Thymus (tissue), 14 donors: ENCODE results near the gene ERP44. TPM values are rescaled to one million over a fixed set of nuclear protein-coding genes. Genes with fewer than 3 reads are reported as not detected.
A peak's percentile ranks its signal among the peaks of the same experiment; 100 is the strongest.
"Not testable (repeated sequence)": the region's sequence is repeated elsewhere in the genome, so short reads cannot be mapped to it uniquely, and the experiment has no call there.

Source experiments
- DNase-seq, 9 donors: peaks; one replicate each; pipeline ENCODE4 v3.0.0-alpha.2; 2013; ENCODE audit warnings: low spot score in 9 of 9, low read depth in 6 of 9, missing footprints in 1 of 9
- H3K27ac ChIP-seq, 2 donors: one replicate each; pipeline ENCODE4 v1.5.1; 2013; ENCODE audit warnings: control low read depth in 1 of 2, low read depth in 1 of 2, low read length in 1 of 2, mild to moderate bottlenecking in 1 of 2, moderate library complexity in 1 of 2
- H3K27me3 ChIP-seq, 2 donors: one replicate each; pipeline ENCODE4 v1.5.1; 2013; ENCODE audit warnings: low read length in 1 of 2; ENCODE audit not compliant: control insufficient read depth in 2 of 2, insufficient read depth in 1 of 2
- H3K36me3 ChIP-seq, 2 donors: one replicate each; pipeline ENCODE4 v1.5.1; 2013; ENCODE audit warnings: low read length in 1 of 2, mild to moderate bottlenecking in 1 of 2, moderate library complexity in 1 of 2; ENCODE audit not compliant: control insufficient read depth in 2 of 2, insufficient read depth in 2 of 2
- H3K4me1 ChIP-seq, 2 donors: one replicate each; pipeline ENCODE4 v1.5.1; 2013; ENCODE audit warnings: low read length in 2 of 2; ENCODE audit not compliant: control insufficient read depth in 2 of 2, insufficient read depth in 2 of 2
- H3K4me3 ChIP-seq, 2 donors: one replicate each; pipeline ENCODE4 v1.5.1; 2013; ENCODE audit warnings: low read length in 2 of 2, control low read depth in 1 of 2, mild to moderate bottlenecking in 1 of 2
- H3K9me3 ChIP-seq, 2 donors: one replicate each; pipeline ENCODE4 v1.5.1; 2013; ENCODE audit warnings: low read length in 1 of 2, mild to moderate bottlenecking in 1 of 2; ENCODE audit not compliant: control insufficient read depth in 2 of 2, insufficient read depth in 1 of 2
- WGBS: extraction: QIAGEN DNeasy Blood & Tissue Kit; methylation state at CpG from one replicate; pipeline ENCODE4 v1.1.7; 2013; 5-methylcytosine and 5-hydroxymethylcytosine counted together
- long read RNA-seq, 10 donors: transcript quantifications; one replicate each; lab custom pipeline, GENCODE V29; 2026
- polyA plus RNA-seq: library from polyadenylated mRNA; stranded (reverse); fragments of 200-250 nt; gene quantifications from one replicate; pipeline ENCODE4 v1.2.3, GENCODE V29; 2013
- total RNA-seq: library from RNA; stranded (reverse); fragments of 120-200 nt; gene quantifications from one replicate; pipeline ENCODE4 v1.2.4, GENCODE V29; 2013
- donor health status: healthy.

ERP44 gene
- 13.7 TPM for total RNA-seq
- 18.2 TPM for polyA plus RNA-seq
- long read RNA-seq, donor 1, full-length matches to known transcripts: 5 of 5 reads
- long read RNA-seq, donor 1, partial matches to known transcripts: 0 of 5 reads
- long read RNA-seq, donor 1, other reads (novel, unspliced or antisense): 0 of 5 reads
- long read RNA-seq, donor 2: 0 reads
- long read RNA-seq, donor 3, full-length matches to known transcripts: 27 of 27 reads
- long read RNA-seq, donor 3, partial matches to known transcripts: 0 of 27 reads
- long read RNA-seq, donor 3, other reads (novel, unspliced or antisense): 0 of 27 reads
- long read RNA-seq, donor 4, full-length matches to known transcripts: 10 of 10 reads
- long read RNA-seq, donor 4, partial matches to known transcripts: 0 of 10 reads
- long read RNA-seq, donor 4, other reads (novel, unspliced or antisense): 0 of 10 reads
- long read RNA-seq, donor 5, full-length matches to known transcripts: 43 of 43 reads
- long read RNA-seq, donor 5, partial matches to known transcripts: 0 of 43 reads
- long read RNA-seq, donor 5, other reads (novel, unspliced or antisense): 0 of 43 reads
- long read RNA-seq, donor 6, full-length matches to known transcripts: 27 of 27 reads
- long read RNA-seq, donor 6, partial matches to known transcripts: 0 of 27 reads
- long read RNA-seq, donor 6, other reads (novel, unspliced or antisense): 0 of 27 reads
- long read RNA-seq, donor 7, full-length matches to known transcripts: 31 of 31 reads
- long read RNA-seq, donor 7, partial matches to known transcripts: 0 of 31 reads
- long read RNA-seq, donor 7, other reads (novel, unspliced or antisense): 0 of 31 reads
- long read RNA-seq, donor 8, full-length matches to known transcripts: 12 of 12 reads
- long read RNA-seq, donor 8, partial matches to known transcripts: 0 of 12 reads
- long read RNA-seq, donor 8, other reads (novel, unspliced or antisense): 0 of 12 reads
- long read RNA-seq, donor 9, full-length matches to known transcripts: 15 of 15 reads
- long read RNA-seq, donor 9, partial matches to known transcripts: 0 of 15 reads
- long read RNA-seq, donor 9, other reads (novel, unspliced or antisense): 0 of 15 reads
- long read RNA-seq, donor 10, full-length matches to known transcripts: 25 of 25 reads
- long read RNA-seq, donor 10, partial matches to known transcripts: 0 of 25 reads
- long read RNA-seq, donor 10, other reads (novel, unspliced or antisense): 0 of 25 reads

DNA sequence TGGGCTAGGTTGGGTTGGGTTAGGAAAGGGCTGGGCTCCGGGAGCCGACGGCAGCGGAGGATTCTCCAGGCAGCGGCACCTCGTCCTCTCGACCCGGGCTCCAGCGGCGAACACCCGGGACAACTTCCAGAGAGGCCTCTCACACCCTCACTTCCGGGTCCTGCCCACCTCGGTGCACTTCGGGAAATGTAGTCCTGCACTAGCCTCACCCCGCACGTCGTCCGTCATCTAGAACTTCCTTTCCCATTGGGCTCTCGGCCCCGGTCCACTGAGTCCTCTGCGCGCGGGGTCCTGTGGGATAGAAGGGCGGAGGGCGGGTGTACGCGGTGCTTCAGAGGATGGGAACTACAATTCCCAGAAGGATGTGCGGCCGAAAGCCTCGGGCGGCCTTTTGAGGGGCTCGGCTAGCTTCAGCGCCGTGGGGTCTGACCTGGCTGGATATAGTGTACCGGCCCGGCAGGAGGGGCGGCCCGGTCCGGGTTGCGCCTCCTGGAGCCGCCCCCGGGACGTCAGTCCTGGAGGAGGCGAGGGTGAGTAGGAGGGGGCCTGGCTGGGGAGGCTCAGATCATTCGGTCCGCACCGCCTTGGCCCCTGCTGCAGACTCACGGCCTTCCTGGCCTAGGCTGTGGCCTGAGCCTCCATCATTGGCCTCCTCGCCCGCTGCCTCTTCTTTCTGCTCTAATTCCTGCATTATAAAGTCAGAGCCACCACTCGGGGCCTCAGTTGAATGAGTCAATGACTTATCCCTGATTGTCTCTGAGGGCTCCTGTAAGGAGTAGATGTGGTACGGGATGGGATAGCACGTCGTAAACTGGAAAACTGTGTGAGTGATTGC, at the start of gene ERP44, which contains the start of gene INVS:
TSS of gene ERP44 (minus strand) at position 114 of the 835 bp plus-strand sequence. CDS start 160 bp downstream, outside the sequence.
TSS of gene INVS (plus strand) at position 357 of the 835 bp plus-strand sequence. CDS start 5,279 bp downstream, outside the sequence.
- Histone ChIP-seq H3K36me3 (peaks cover 2 to 13% of the 10 kb centered on the region in 2 donors), H3K9me3 (no peaks in the 10 kb centered on the region), H3K4me1 (peaks cover 0 to 12% of the 10 kb centered on the region in 2 donors), H3K27ac (peak within 1 kb of the TSS; percentile 77 to 90), H3K4me3 (peak within 1 kb of the TSS; percentile 82 to 87), H3K27me3 (no peaks in the 10 kb centered on the region)
- peak; percentile 94 to 99 (median 97) for DNase-seq
- under 1% methylated on average over 54 of the region's 54 CpGs for WGBS

DNA sequence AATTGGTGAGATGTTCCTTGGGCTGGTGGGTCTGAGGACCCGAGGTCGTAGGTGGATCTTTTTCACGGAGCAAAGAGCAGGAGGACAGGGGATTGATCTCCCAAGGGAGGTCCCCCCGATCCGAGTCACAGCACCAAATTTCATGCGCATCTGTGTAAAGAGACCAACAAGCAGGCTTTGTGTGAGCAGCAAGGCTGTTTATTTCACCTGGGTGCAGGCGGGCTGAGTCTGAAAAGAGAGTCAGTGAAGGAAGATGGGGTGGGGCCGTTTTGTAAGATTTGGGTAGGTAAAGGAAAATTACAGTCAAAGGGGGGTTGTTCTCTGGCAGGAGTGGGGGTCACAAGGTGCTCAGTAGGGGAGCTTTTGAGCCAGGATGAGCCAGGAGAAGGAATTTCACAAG, 47.2 kb upstream of the ERP44 start:
- H3K36me3 ChIP-seq, H3K4me1 ChIP-seq, H3K9me3 ChIP-seq, H3K27me3 ChIP-seq, H3K27ac ChIP-seq, DNase-seq, H3K4me3 ChIP-seq: not testable (repeated sequence)
- 97% methylated on average over 8 of the region's 8 CpGs for WGBS

DNA sequence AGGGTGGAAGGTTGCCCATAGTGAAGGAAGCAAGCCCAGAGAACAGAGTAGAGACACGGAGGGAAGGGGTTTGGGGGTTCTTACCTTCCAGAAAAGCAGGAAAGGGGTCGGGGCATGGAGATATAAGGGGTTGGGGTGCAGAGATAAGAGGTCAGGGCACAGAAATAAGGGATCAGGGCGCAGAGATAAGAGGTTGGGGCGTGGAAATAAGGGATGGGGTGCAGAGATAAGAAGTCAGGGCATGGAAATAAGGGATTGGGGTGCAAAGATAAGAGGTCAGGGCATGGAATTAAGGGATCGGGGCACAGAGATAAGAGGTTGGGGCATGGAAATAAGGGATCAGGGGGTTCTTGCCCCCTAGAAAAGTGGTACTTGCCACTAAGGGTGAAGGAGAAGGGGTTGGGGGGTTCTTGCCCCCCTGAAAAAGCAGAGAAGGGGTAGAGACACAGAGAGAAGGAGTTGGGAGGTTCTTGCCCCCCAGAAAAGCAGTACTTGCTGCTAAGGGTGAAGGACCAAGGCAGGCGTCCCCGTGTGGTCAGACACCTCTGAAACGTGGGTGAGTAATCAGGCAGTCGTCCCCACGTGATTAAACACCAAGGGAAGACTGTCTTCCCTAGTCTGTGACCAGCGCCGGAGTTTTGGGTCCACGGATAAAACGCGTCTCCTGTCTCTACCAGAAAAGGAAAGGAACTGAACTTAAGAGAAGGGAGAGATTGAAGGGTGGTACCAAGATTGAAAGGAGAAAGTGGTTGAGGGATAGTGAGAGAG, 46.6 kb upstream of the ERP44 start:
- H3K36me3 ChIP-seq, H3K4me1 ChIP-seq, DNase-seq, H3K9me3 ChIP-seq, H3K4me3 ChIP-seq, H3K27ac ChIP-seq, H3K27me3 ChIP-seq: not testable (repeated sequence)
- 95% methylated on average over 15 of the region's 15 CpGs for WGBS

DNA sequence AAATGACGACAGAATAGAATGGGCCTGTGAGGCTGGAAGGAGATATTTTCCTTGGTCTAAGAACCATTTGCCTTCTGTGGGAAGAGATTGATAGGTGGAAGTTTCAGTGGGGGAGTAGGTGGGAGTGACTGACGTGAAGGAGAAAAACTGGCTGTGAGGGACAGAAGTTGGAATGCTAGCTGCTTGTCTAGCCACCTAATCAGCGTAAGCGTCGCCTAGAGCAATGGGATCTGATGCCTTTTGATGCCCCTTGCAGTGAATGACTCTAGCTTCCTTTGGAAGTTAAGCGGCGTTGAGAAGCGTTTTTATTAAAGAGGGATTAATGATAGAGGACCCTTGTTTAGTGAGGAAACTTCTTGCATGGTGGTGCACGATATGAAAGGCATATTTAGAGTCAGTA, 43.1 kb upstream of the ERP44 start:
- 98% methylated on average over 9 of the region's 9 CpGs for WGBS
- not testable (repeated sequence) for H3K9me3 ChIP-seq, H3K27ac ChIP-seq, H3K4me1 ChIP-seq, H3K27me3 ChIP-seq, H3K4me3 ChIP-seq, H3K36me3 ChIP-seq, DNase-seq

DNA sequence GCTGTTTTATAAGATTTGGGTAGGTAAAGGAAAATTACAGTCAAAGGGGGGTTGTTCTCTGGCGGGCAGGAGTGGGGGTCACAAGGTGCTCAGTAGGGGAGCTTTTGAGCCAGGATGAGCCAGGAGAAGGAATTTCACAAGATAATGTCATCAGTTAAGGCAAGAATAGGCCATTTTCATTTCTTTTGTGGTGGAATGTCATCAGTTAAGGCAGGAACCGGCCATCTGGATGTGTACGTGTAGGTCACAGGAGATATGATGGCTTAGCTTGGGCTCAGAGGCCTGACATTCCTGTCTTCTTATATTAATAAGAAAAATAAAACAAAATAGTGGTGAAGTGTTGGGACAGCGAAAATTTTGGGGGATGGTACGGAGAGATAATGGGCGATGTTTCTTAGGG, 41.5 kb upstream of the ERP44 start:
- not testable (repeated sequence) for DNase-seq, H3K9me3 ChIP-seq, H3K27ac ChIP-seq, H3K36me3 ChIP-seq, H3K27me3 ChIP-seq, H3K4me1 ChIP-seq, H3K4me3 ChIP-seq
- WGBS: 98% methylated on average over 6 of the region's 6 CpGs

DNA sequence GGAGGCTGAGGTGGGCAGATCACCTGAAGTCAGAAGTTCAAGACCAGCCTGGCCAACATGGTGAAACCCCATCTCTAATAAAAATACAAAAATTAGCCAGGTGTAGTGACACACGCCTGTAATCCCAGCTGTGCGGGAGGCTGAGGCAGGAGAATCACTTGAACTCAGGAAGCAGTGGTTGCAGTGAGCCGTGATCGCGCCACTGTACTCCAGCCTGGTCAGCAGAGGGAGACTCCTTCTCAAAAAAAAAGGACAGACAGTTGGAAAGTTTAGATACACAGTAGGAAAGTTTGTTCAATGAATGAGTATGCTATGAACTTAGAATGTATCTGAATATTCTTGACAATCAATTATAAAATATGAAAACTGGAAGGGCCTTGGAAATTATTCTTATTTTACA, 38.0 kb upstream of the ERP44 start:
- not testable (repeated sequence) for H3K4me3 ChIP-seq, H3K9me3 ChIP-seq, H3K27ac ChIP-seq, H3K27me3 ChIP-seq, H3K36me3 ChIP-seq, H3K4me1 ChIP-seq, DNase-seq
- 97% methylated on average over 5 of the region's 5 CpGs for WGBS

DNA sequence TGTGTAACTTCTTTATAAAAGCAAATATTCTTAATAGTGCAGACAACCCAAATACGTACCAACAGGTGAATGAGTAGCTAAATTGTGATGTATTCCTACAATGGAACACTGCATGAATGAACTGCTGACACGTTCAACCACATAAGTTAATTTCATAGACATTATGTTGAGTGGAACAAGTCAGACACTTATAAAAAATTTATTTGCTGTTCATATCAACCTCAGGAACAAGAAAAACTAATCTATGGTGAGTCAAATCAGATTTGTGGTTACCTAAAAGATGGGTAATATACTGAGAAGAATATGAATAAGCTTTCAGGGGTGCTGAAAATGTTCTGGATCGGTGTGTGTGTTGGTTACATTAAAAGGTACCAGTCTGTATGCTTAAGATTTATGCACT, 35.9 kb upstream of the ERP44 start:
- no peak for DNase-seq
- no peaks in the 10 kb centered on the region for H3K9me3 ChIP-seq
- no peaks in the 10 kb centered on the region for H3K27me3 ChIP-seq
- peaks cover 0 to 1% of the 10 kb centered on the region in 2 donors for H3K36me3 ChIP-seq
- H3K4me3 ChIP-seq: no peak overlapping the region
- no peak overlapping the region for H3K27ac ChIP-seq
- WGBS: 80% methylated on average over 3 of the region's 3 CpGs
- H3K4me1 ChIP-seq: no peaks in the 10 kb centered on the region
